HG03571 (cell line): ENCODE measurements around the gene WFDC9.
"Not testable (repeated sequence)": the region's sequence is repeated elsewhere in the genome, so short reads cannot be mapped to it uniquely, and the experiment has no call there.

Source experiments
- ATAC-seq: cut with Tn5 transposase; IDR thresholded peaks from one replicate; pipeline ENCODE4 v1.9.1; 2021; ENCODE audit not compliant: unreplicated experiment

The WFDC9 gene

GRCh38 chr20:45631184-45631583, at the start of gene WFDC9:
Gene WFDC9, minus strand, starts transcription at chr20:45631284. Its CDS starts 21,103 bp downstream, at chr20:45610181.
- ATAC-seq: no peak

GRCh38 chr20:45679650-45680049, 48.6 kb upstream of the WFDC9 start:
- no peak for ATAC-seq

- ATAC-seq: no peak
These were observed 41.7 kb upstream of the WFDC9 start for GRCh38 chr20:45672765-45673164.

GRCh38 chr20:45670139-45670538, 39.1 kb upstream of the WFDC9 start, which contains the start of gene WFDC11:
Gene WFDC11, minus strand, starts transcription at chr20:45670239. Its CDS starts 19,639 bp downstream, at chr20:45650600.
- no peak for ATAC-seq

GRCh38 chr20:45657038-45657437, 26.0 kb upstream of the WFDC9 start:
- not testable (repeated sequence) for ATAC-seq

GRCh38 chr20:45651726-45652125, 20.6 kb upstream of the WFDC9 start:
- ATAC-seq: not testable (repeated sequence)

- ATAC-seq: no peak
These were observed 18.3 kb upstream of the WFDC9 start for GRCh38 chr20:45649312-45649863.

GRCh38 chr20:45647441-45648050, 16.5 kb upstream of the WFDC9 start:
- no peak for ATAC-seq

GRCh38 chr20:45646875-45647274, 15.8 kb upstream of the WFDC9 start:
- no peak for ATAC-seq

- not testable (repeated sequence) for ATAC-seq
These were observed 14.8 kb upstream of the WFDC9 start for GRCh38 chr20:45645869-45646268.

GRCh38 chr20:45641076-45641475, 10.0 kb upstream of the WFDC9 start:
- not testable (repeated sequence) for ATAC-seq

GRCh38 chr20:45639687-45640086, 8.6 kb upstream of the WFDC9 start:
- ATAC-seq: no peak

GRCh38 chr20:45636513-45636912, 5.4 kb upstream of the WFDC9 start:
- ATAC-seq: no peak

- ATAC-seq: no peak
These were observed 713 bp downstream of the WFDC9 start for GRCh38 chr20:45630371-45630770.

GRCh38 chr20:45629496-45630100, 1.5 kb downstream of the WFDC9 start, which contains the start of gene WFDC10A:
Gene WFDC10A, plus strand, starts transcription at chr20:45629739. Its CDS starts 75 bp downstream, at chr20:45629814.
- no peak for ATAC-seq

GRCh38 chr20:45626540-45626939, 4.5 kb downstream of the WFDC9 start:
- ATAC-seq: no peak

GRCh38 chr20:45621593-45621992, 9.5 kb downstream of the WFDC9 start:
- no peak for ATAC-seq

- no peak for ATAC-seq
These were observed 13.5 kb downstream of the WFDC9 start for GRCh38 chr20:45617591-45617990.

- no peak for ATAC-seq
These were observed 18.8 kb downstream of the WFDC9 start for GRCh38 chr20:45612314-45612713.

- ATAC-seq: no peak
These were observed 20.0 kb downstream of the WFDC9 start for GRCh38 chr20:45611054-45611453.

- no peak for ATAC-seq
These were observed 23.3 kb downstream of the WFDC9 start for GRCh38 chr20:45607810-45608209.

GRCh38 chr20:45595235-45595634, 35.8 kb downstream of the WFDC9 start:
- ATAC-seq: no peak
